Left kidney (tissue), 8 donors: ENCODE data around the gene BMP3. TPM values are rescaled to one million over a fixed set of nuclear protein-coding genes. Genes with fewer than 3 reads are reported as not detected.
A peak's percentile ranks its signal among the peaks of the same experiment; 100 is the strongest.
"Not testable (repeated sequence)": the region's sequence is repeated elsewhere in the genome, so short reads cannot be mapped to it uniquely, and the experiment has no call there.

Experiments
- DNase-seq: peaks from one replicate; pipeline ENCODE4 v3.0.0-alpha.2; 2013
- long read RNA-seq, 8 donors: transcript quantifications; one replicate each; lab custom pipeline, GENCODE V29; 2026
- polyA plus RNA-seq: library from polyadenylated mRNA; unstranded; fragments of 120-200 nt; gene quantifications from one replicate; pipeline ENCODE4 v1.2.1, GENCODE V29; 2013; ENCODE audit not compliant: insufficient read length

The BMP3 gene
- polyA plus RNA-seq, result 18.7 TPM
- long read RNA-seq, donor 1, full-length matches to known transcripts, result 7 of 12 reads
- long read RNA-seq, donor 1, partial matches to known transcripts, result 5 of 12 reads
- long read RNA-seq, donor 1, other reads (novel, unspliced or antisense), result 0 of 12 reads
- long read RNA-seq, donor 2, full-length matches to known transcripts, result 3 of 3 reads
- long read RNA-seq, donor 2, partial matches to known transcripts, result 0 of 3 reads
- long read RNA-seq, donor 2, other reads (novel, unspliced or antisense), result 0 of 3 reads
- long read RNA-seq, donor 3, full-length matches to known transcripts, result 4 of 4 reads
- long read RNA-seq, donor 3, partial matches to known transcripts, result 0 of 4 reads
- long read RNA-seq, donor 3, other reads (novel, unspliced or antisense), result 0 of 4 reads
- long read RNA-seq, donor 4, full-length matches to known transcripts, result 1 of 1 reads
- long read RNA-seq, donor 4, partial matches to known transcripts, result 0 of 1 reads
- long read RNA-seq, donor 4, other reads (novel, unspliced or antisense), result 0 of 1 reads
- long read RNA-seq, donor 5, full-length matches to known transcripts, result 1 of 1 reads
- long read RNA-seq, donor 5, partial matches to known transcripts, result 0 of 1 reads
- long read RNA-seq, donor 5, other reads (novel, unspliced or antisense), result 0 of 1 reads
- long read RNA-seq, donor 6, full-length matches to known transcripts, result 4 of 4 reads
- long read RNA-seq, donor 6, partial matches to known transcripts, result 0 of 4 reads
- long read RNA-seq, donor 6, other reads (novel, unspliced or antisense), result 0 of 4 reads
- long read RNA-seq, donor 7, full-length matches to known transcripts, result 4 of 34 reads
- long read RNA-seq, donor 7, partial matches to known transcripts, result 30 of 34 reads
- long read RNA-seq, donor 7, other reads (novel, unspliced or antisense), result 0 of 34 reads
- long read RNA-seq, donor 8, partial matches to known transcripts, result 19 of 19 reads
- long read RNA-seq, donor 8, other reads (novel, unspliced or antisense), result 0 of 19 reads

- DNase-seq, result peak; percentile 58
Measured at GRCh38 chr4:81030061-81030980, at the start of gene BMP3. TSS of gene BMP3 (plus strand) at chr4:81030708. CDS start at chr4:81031285, 577 bp downstream.

- DNase-seq, result no peak
Measured at GRCh38 chr4:80986011-80986410, 44.5 kb upstream of the BMP3 start.

- DNase-seq, result peak; percentile 70
Measured at GRCh38 chr4:80989921-80990544, 40.5 kb upstream of the BMP3 start.

- no peak for DNase-seq
Measured at GRCh38 chr4:80990851-80991250, 39.7 kb upstream of the BMP3 start.

GRCh38 chr4:80999943-81000342 is 30.6 kb upstream of the BMP3 start:
- no peak for DNase-seq

GRCh38 chr4:81003597-81004111 is 26.9 kb upstream of the BMP3 start:
- DNase-seq, result no peak

GRCh38 chr4:81007417-81007816 is 23.1 kb upstream of the BMP3 start:
- no peak for DNase-seq

- not testable (repeated sequence) for DNase-seq
Measured at GRCh38 chr4:81016566-81016965, 13.9 kb upstream of the BMP3 start.

GRCh38 chr4:81019006-81019405 is 11.5 kb upstream of the BMP3 start:
- DNase-seq, result no peak

- DNase-seq, result no peak
Measured at GRCh38 chr4:81021142-81021944, 9.2 kb upstream of the BMP3 start.

- DNase-seq, result no peak
Measured at GRCh38 chr4:81021981-81022380, 8.5 kb upstream of the BMP3 start.

- no peak for DNase-seq
Measured at GRCh38 chr4:81023484-81023883, 7.0 kb upstream of the BMP3 start.

GRCh38 chr4:81030981-81031791 is 678 bp downstream of the BMP3 start:
- no peak for DNase-seq

GRCh38 chr4:81031796-81032551 is 1.5 kb downstream of the BMP3 start:
- no peak for DNase-seq

- DNase-seq, result no peak
Measured at GRCh38 chr4:81032771-81033684, 2.5 kb downstream of the BMP3 start.

- DNase-seq, result no peak
Measured at GRCh38 chr4:81038636-81039350, 8.3 kb downstream of the BMP3 start.
